Epithelial cell of proximal tubule (primary cell): ENCODE data around the gene DHX15. TPM values are rescaled to one million over a fixed set of nuclear protein-coding genes. Genes with fewer than 3 reads are reported as not detected.

Source experiments
- DNase-seq: peaks from one replicate; pipeline ENCODE4 v3.0.0-alpha.2; 2011; ENCODE audit warnings: low read depth
- H3K4me3 ChIP-seq: 2 replicates; pipeline ENCODE4 v1.5.1; 2011; ENCODE audit warnings: low read depth, mild to moderate bottlenecking, low read length
- total RNA-seq: library from RNA; depleted of rRNA; stranded (reverse); fragments of >200 nt; gene quantifications from 2 replicates; pipeline ENCODE4 v1.2.3, GENCODE V29; 2015
- TF ChIP-seq, protein P1 (sequence below): conservative IDR thresholded peaks from 2 replicates; pipeline ENCODE4 v1.5.1; 2012; ENCODE audit warnings: low read depth, mild to moderate bottlenecking, low read length

DHX15 gene
- total RNA-seq, 1 donor from 2014 or later, result 135 TPM

DNA sequence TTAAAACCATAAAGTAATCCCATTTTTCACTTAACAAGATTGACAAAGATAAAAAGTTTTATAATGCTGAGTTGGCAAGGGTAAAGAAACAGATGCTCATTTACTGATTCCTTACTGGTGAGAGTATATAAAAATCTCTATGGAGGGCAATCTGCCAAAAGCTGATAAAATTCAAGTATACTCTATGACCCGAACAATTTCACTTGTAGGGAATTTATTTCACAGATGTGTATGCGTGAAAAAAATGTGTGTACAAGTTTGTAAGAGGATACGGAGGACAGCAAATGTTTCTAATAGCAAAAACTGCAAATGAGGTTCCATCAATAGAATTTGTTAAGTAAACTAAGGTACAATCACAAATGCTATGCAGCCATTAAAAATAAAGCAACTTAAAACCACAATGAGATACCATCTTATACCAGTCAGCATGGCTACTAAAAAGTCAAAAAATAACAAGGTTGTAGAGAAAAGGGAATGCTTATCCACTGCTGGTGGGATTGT, 23.4 kb downstream of the DHX15 start:
- TF ChIP-seq, protein P1, sequence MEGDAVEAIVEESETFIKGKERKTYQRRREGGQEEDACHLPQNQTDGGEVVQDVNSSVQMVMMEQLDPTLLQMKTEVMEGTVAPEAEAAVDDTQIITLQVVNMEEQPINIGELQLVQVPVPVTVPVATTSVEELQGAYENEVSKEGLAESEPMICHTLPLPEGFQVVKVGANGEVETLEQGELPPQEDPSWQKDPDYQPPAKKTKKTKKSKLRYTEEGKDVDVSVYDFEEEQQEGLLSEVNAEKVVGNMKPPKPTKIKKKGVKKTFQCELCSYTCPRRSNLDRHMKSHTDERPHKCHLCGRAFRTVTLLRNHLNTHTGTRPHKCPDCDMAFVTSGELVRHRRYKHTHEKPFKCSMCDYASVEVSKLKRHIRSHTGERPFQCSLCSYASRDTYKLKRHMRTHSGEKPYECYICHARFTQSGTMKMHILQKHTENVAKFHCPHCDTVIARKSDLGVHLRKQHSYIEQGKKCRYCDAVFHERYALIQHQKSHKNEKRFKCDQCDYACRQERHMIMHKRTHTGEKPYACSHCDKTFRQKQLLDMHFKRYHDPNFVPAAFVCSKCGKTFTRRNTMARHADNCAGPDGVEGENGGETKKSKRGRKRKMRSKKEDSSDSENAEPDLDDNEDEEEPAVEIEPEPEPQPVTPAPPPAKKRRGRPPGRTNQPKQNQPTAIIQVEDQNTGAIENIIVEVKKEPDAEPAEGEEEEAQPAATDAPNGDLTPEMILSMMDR, result no peak
- no peak for DNase-seq
- H3K4me3 ChIP-seq, result no peak overlapping the region

DNA sequence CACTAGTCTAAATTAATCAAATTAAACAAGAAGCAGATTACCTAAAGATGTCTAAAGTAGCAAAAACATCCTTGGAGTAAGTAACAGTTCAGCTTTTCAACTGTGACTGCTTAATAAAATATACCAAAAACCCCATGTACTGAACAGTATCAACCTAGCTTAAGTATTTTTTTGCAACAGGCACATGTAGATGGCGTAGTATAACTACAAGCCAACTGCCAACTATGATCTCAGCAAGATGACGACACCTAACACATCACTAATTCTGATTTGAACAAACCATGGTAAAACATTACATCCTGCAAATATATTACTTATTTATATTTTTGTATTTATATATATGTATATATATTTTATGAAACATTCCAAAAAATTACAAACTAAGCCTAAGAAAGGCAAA, 24.5 kb downstream of the DHX15 start:
- no peak for DNase-seq
- TF ChIP-seq, protein P1, result peak; percentile 15
- no peak overlapping the region for H3K4me3 ChIP-seq

DNA sequence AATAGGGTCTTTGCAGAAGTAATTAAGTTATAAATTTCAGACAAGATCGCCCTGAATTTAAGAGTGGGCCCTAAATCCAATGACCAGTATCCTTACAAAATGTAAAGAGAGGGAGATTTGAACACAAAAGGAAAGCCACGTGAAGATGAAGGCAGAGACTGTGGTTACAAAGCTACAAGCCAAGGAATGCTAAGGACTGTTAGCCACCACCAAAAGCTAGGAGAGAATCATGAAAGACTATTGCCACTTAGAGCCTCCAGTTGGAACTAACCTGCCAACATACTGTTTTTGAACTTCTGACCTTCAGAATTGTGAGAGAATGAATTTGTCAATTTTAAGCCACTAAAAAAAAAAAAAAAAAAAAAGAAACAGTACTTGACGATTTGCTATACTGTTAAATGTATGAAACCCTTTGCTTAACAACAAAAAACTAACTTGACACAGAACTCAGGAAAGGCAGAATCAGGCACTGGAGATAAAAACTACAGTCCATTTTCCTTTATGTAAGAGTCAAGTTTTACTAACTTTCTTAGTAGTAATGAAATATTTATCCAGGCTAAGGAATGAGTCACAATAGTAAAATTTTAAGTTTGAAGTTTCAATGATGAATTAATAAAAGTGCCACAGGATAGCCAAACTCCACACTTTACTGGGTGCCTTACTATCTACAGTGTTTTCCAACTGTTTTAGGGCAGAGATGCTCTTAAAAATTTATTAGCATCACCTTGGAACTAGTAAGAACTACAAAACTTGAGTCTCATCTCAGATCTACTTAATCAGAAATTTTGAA, 25.1 kb downstream of the DHX15 start:
- no peak for DNase-seq
- TF ChIP-seq, protein P1, result no peak

DNA sequence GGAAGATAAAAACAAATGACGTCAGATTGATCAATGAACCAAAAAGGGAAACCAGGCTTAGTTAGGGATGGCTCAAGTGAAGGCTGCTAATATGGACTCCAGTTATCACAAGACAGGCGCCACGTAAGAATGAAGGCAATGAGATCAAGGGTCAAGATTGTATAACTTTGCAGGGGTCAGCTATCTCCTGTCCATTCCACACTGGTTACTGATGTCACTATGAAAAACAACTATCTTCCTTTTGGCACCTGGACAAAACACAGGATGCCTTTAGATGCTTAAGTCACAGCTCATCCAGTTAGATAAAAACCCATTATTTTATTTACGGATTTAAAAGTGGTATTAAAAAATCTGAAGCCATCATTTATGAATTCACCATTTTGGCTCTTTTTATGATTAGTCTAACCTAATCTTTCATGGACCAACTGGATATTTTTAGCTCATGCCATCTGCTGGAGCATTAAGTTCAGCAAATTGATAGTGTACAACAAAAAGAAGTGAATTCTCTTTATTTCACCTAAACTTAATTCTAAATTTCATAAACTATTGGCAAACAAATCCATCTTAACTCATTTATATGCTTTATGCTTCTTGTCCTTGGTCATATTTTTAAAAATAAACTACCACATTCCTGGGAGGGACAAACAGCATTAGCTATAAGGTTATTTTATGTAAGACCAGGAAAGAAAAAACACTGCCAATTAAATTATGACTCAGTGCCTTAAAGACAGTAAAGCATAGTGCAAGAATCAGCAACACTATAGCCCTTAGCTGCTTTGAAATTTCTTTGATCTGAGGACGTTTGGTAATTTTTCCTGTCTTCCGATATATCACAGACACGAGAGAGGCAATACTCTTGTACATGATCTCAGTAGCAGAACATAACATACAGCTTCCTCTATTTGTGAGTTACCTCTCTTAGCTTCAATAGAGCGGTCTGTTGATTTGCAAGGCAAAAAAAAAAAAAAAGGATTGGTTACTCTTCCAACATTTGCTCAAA, 27.0 kb downstream of the DHX15 start:
- H3K4me3 ChIP-seq, result no peak overlapping the region
- DNase-seq, result peak; percentile 16

More for the DNA sequence above, 25.1 kb downstream of the DHX15 start:
- H3K4me3 ChIP-seq, result no peak overlapping the region

DNA sequence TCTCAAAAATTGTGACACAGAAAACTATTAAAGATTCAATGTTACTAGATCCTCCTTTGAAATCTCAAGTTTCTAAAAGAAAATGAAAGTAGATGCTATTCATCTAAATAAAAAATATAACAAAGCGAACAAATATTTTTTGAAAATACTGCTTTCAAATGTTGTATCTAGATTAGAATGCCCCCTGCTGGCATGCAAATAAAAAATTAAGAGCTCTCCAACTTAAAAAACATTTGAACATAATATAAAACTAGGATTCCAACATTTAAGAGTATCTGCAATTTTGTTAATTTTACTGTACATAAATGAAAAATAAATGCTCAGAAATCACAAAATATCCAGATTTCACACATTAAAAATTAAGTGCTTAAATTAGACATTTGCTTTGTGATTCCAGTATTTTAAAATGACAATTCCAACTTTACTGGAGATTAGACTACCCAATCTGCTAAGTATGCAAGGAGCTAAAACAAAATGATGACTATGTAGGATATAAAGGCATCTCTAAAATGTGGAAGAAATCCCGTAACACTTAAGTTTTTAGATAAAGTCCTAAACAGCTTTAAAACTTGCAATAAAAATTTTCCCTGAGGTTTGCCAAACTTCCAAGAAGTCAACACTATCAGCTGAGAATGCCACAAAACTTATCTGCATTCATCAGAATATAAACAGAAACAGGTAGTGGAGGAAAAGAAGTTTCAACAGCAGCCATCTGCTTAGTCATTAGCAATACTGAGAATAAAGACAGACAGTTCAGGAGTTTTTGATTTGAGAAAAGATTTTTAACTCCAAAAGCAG, 32.7 kb downstream of the DHX15 start:
- TF ChIP-seq, protein P1, result peak; percentile 51
- DNase-seq, result no peak
- H3K4me3 ChIP-seq, result no peak overlapping the region

More for the DNA sequence above, 27.0 kb downstream of the DHX15 start:
- TF ChIP-seq, protein P1, result no peak
